K562 (cell line): ENCODE measurements around the gene RBBP5. TPM values are rescaled to one million over a fixed set of nuclear protein-coding genes. Genes with fewer than 3 reads are reported as not detected.

Experiments
- ATAC-seq: fragments of 200-7000 bp; cut with Tn5 transposase; 3 replicates; pipeline ENCODE4 v1.9.1; 2020; ENCODE audit warnings: moderate library complexity
- BruUV-seq: library from RNA; stranded (reverse); fragments of 400-500 nt; replicated peaks from 2 replicates; lab custom pipeline; 2021; lab: Mats Ljungman, UMichigan
- CTCF ChIA-PET: fragments of 300-600 bp; formaldehyde crosslinking; extraction: SDS; loops from one replicate; lab custom pipeline; 2021; ENCODE audit warnings: low intra/inter-chr PET ratio; lab: Yijun Ruan, JAX
- POLR2A ChIA-PET: fragments of 300-600, 350-650 bp; sonication (Branson Sonifier 250); formaldehyde crosslinking; extraction: SDS; loops from one replicate; lab custom pipeline; 2021; ENCODE audit warnings: antibody characterized with exemption, inconsistent platforms; lab: Yijun Ruan, JAX
- DNase-seq, 4 experiments: peaks; one replicate each; pipeline versions ENCODE4 v3.0.0 to v3.0.0-alpha.2; 2011 to 2018; ENCODE audit warnings: low spot score in 3 of 4, mixed read lengths in 3 of 4; ENCODE audit errors: extremely low read depth in 1 of 4
- FAIRE-seq: peaks from 2 replicates; lab custom pipeline; 2011; peaks lifted over from hg19 to GRCh38; lab: Jason Lieb, UNC
- H2AFZ ChIP-seq: 2 replicates; pipeline ENCODE4 v1.6.0; 2011; ENCODE audit warnings: low read depth, low read length, control low read depth, inconsistent platforms
- H3K27ac ChIP-seq: fragments of 200-600 bp; 3 replicates; pipeline ENCODE4 v1.8.0; 2011; ENCODE audit warnings: low read depth, mild to moderate bottlenecking, control low read depth, inconsistent platforms, low read length, moderate library complexity, mixed read lengths; ENCODE audit errors: extremely low read depth
- H3K27me3 ChIP-seq, 2 experiments: fragments of 300-600 bp in 1 of 2; 2 replicates in 1 of 2; 3 replicates in 1 of 2; pipeline versions ENCODE4 v1.6.0 to v1.8.0; 2011; ENCODE audit warnings: inconsistent platforms in 2 of 2, low read length in 2 of 2, mild to moderate bottlenecking in 1 of 2, mixed read lengths in 1 of 2, moderate library complexity in 1 of 2; ENCODE audit not compliant: control insufficient read depth in 2 of 2, insufficient read depth in 2 of 2
- H3K36me3 ChIP-seq: fragments of 300-600 bp; 3 replicates; pipeline ENCODE4 v1.8.0; 2011; ENCODE audit warnings: mild to moderate bottlenecking, low read length, inconsistent platforms; ENCODE audit not compliant: control insufficient read depth, insufficient read depth
- H3K4me1 ChIP-seq, 2 experiments: fragments of 200-600 bp in 1 of 2; replicated peaks in 1 of 2; 2 replicates in 1 of 2; 3 replicates in 1 of 2; pipeline versions ENCODE4 v1.5.1 to v1.8.0; 2011; ENCODE audit warnings: inconsistent platforms in 2 of 2, low read length in 2 of 2, mild to moderate bottlenecking in 1 of 2, mixed read lengths in 1 of 2, moderate library complexity in 1 of 2; ENCODE audit not compliant: control insufficient read depth in 2 of 2, insufficient read depth in 2 of 2
- H3K4me2 ChIP-seq: 2 replicates; pipeline ENCODE4 v1.6.1; 2011; ENCODE audit warnings: low read length, control low read depth, inconsistent platforms, mixed read lengths; ENCODE audit not compliant: insufficient read depth
- H3K4me3 ChIP-seq: fragments of 200-600 bp; sonication (generic), shearing (Covaris generic); 2 replicates; pipeline ENCODE4 v1.5.1; 2016; ENCODE audit warnings: control low read depth, inconsistent platforms
- H3K79me2 ChIP-seq: fragments of 200-600 bp; 3 replicates; pipeline ENCODE4 v1.8.0; 2011; ENCODE audit warnings: low read length, inconsistent platforms; ENCODE audit not compliant: control insufficient read depth, insufficient read depth
- H3K9ac ChIP-seq, 2 experiments: 2 replicates each; pipeline versions ENCODE4 v1.6.0 to v1.6.1; 2011; ENCODE audit warnings: low read depth in 2 of 2, low read length in 2 of 2, control low read depth in 1 of 2, inconsistent platforms in 1 of 2, mild to moderate bottlenecking in 1 of 2, mixed read lengths in 1 of 2; ENCODE audit not compliant: insufficient read depth in 1 of 2
- H3K9me1 ChIP-seq: one replicate; pipeline ENCODE4 v1.6.0; 2011; ENCODE audit warnings: inconsistent platforms, mild to moderate bottlenecking, low read length, moderate library complexity; ENCODE audit not compliant: control insufficient read depth, insufficient read depth
- H3K9me3 ChIP-seq: replicated peaks from 2 replicates; pipeline ENCODE4 v1.5.1; 2011; ENCODE audit warnings: low read depth, low read length, inconsistent platforms; ENCODE audit not compliant: control insufficient read depth, insufficient read depth
- H4K20me1 ChIP-seq: replicated peaks from 2 replicates; pipeline ENCODE4 v1.6.1; 2011; ENCODE audit warnings: low read length, inconsistent platforms, mixed read lengths; ENCODE audit not compliant: control insufficient read depth, insufficient read depth
- ASH1L ChIP-seq: fragments of 450-650 bp; IDR thresholded peaks from 2 replicates; pipeline ENCODE4 v1.6.1; 2018; ENCODE audit warnings: borderline replicate concordance, mild to moderate bottlenecking, low read depth; ENCODE audit not compliant: partially characterized antibody
- EHMT2 ChIP-seq: fragments of 450-650 bp; IDR thresholded peaks from 2 replicates; pipeline ENCODE4 v1.6.1; 2018; ENCODE audit warnings: antibody characterized with exemption
- GTF2A2 ChIP-seq: IDR thresholded peaks from 2 replicates; pipeline ENCODE4 v1.6.1; 2016; ENCODE audit warnings: mild to moderate bottlenecking, missing genetic modification characterization, missing compliant biosample characterization
- PHB2 ChIP-seq: fragments of 450-650 bp; IDR thresholded peaks from 2 replicates; pipeline ENCODE4 v1.6.1; 2017; ENCODE audit warnings: low read depth
- RCOR1 ChIP-seq, 2 experiments: IDR thresholded peaks; 2 replicates each; pipeline ENCODE4 v1.6.1; 2012; ENCODE audit warnings: low read depth in 2 of 2, low read length in 2 of 2, borderline replicate concordance in 1 of 2, improper control_type of control experiment in 1 of 2
- TAL1 ChIP-seq: fragments of 450-650 bp; IDR thresholded peaks from 2 replicates; pipeline ENCODE4 v1.6.1; 2016; ENCODE audit warnings: mild to moderate bottlenecking
- ZC3H4 ChIP-seq: sonication (generic); formaldehyde crosslinking; IDR thresholded peaks from 2 replicates; pipeline ENCODE4 v1.9.0; 2021; ENCODE audit warnings: missing genetic modification reagents, borderline replicate concordance
- ZNF134 ChIP-seq: fragments of 250-450 bp; sonication (Bioruptor Pico); conservative IDR thresholded peaks from 2 replicates; pipeline ENCODE4 v1.4.0; 2020
- ZNF197 ChIP-seq: fragments of 200-800 bp; sonication (Bioruptor generic); IDR thresholded peaks from 2 replicates; pipeline ENCODE4 v1.6.1; 2016; ENCODE audit warnings: low read depth, missing genetic modification characterization, missing compliant biosample characterization
- ZNF551 ChIP-seq: fragments of 250-450 bp; sonication (Bioruptor Pico); IDR thresholded peaks from 2 replicates; pipeline ENCODE4 v1.5.0; 2021; ENCODE audit warnings: mild to moderate bottlenecking, moderate library complexity
- ZNF644 ChIP-seq: fragments of 200-800 bp; sonication (Bioruptor generic); IDR thresholded peaks from 2 replicates; pipeline ENCODE4 v1.6.1; 2016; ENCODE audit warnings: low read depth, missing genetic modification characterization, missing compliant biosample characterization
- ZNF76 ChIP-seq: fragments of 250-450 bp; sonication (Bioruptor Pico); IDR thresholded peaks from 2 replicates; pipeline ENCODE4 v1.4.0; 2020; ENCODE audit warnings: mild to moderate bottlenecking, moderate library complexity, borderline replicate concordance
- ZNF785 ChIP-seq: fragments of 250-450 bp; sonication (Bioruptor Pico); IDR thresholded peaks from 2 replicates; pipeline ENCODE4 v1.4.0; 2020; ENCODE audit warnings: mild to moderate bottlenecking
- WGBS: fragments of 100-300 bp; shearing (Covaris generic); methylation state at CpG from one replicate; pipeline ENCODE4 v1.1.6; 2016; ENCODE audit warnings: low coverage, mixed read lengths; ENCODE audit not compliant: insufficient coverage; ENCODE audit errors: missing lambda C conversion rate; 5-methylcytosine and 5-hydroxymethylcytosine counted together
- in situ Hi-C: fragments of 300-500 bp; cut with MboI; formaldehyde crosslinking; loops from 4 replicates; pipeline ENCODE4 v1.15.0; 2018; ENCODE audit warnings: inconsistent platforms, mixed read lengths
- intact Hi-C: fragments of 100-400 bp; cut with micrococcal nuclease; formaldehyde crosslinking; loops from 2 replicates; pipeline ENCODE4 v1.14.2; 2022
- polyA plus RNA-seq, 8 experiments: library from polyadenylated mRNA; depleted of rRNA in 4 of 8; stranded (reverse) in 5 of 8; unstranded in 3 of 8; fragments of >200 nt; fragmentation: Nextera tagmentation in 2 of 8; fragmentation: Illumina TruSeq in 1 of 8; extraction: Ambion mirVana in 2 of 8; extraction: Trizol in 1 of 8; gene quantifications; 2 replicates each; pipeline versions ENCODE4 v1.2.1 to v1.2.3, GENCODE V29; 2011 to 2014; ENCODE audit warnings: inconsistent platforms in 1 of 8, missing spikeins in 1 of 8
- total RNA-seq, 7 experiments: library from RNA; depleted of rRNA in 6 of 7; stranded (reverse); fragments of >200 nt in 6 of 7; fragmentation: Illumina TruSeq in 2 of 7; extraction: Trizol in 2 of 7; gene quantifications; 2 replicates each; pipeline versions ENCODE4 v1.2.1 to v1.2.3, GENCODE V29; 2011 to 2021; ENCODE audit warnings: low replicate concordance in 1 of 7
- TF ChIP-seq, protein P1 (sequence below): fragments of 200-800 bp; sonication (Bioruptor generic); IDR thresholded peaks from 2 replicates; pipeline ENCODE4 v1.6.1; 2017; ENCODE audit warnings: missing genetic modification characterization, missing compliant biosample characterization
- TF ChIP-seq, protein P2 (sequence below): fragments of 450-650 bp; formaldehyde crosslinking; IDR thresholded peaks from 2 replicates; pipeline ENCODE4 v1.4.0; 2022; ENCODE audit warnings: missing genetic modification characterization
- TF ChIP-seq, protein P3 (sequence below), 2 experiments: fragments of 450-650 bp in 1 of 2; sonication (generic) in 1 of 2; formaldehyde crosslinking in 1 of 2; IDR thresholded peaks in 1 of 2; conservative IDR thresholded peaks in 1 of 2; 2 replicates each; pipeline versions ENCODE4 v1.6.1 to v1.8.1; 2016 to 2023; ENCODE audit warnings: mild to moderate bottlenecking in 2 of 2, moderate library complexity in 2 of 2, inconsistent platforms in 1 of 2, missing genetic modification reagents in 1 of 2

Gene RBBP5
- total and polyA plus RNA-seq, 9 of the 15 experiments (the other 6 are each of a cell fraction or from before 2014, with no cell fraction given) = 17.2 to 37.4 (median 28.4) TPM

DNA sequence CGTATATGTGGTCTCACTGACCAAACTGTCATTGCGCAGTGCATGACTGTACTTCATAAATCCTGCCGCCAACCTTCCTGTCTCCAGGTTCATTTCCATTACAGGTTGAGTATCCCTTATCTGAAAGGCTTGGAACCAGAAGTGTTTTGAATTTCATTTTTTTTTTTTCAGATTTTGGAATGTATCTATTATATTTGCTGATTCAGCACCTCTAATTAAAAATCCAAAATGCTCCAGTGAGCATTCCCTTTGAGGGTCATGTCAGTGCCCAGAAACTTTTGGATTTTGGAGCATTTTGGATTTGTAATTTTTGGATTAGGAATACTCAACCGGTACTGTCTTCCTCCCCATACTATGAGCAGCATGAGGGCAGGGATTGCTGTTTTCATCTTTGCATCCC is 30.7 kb upstream of the RBBP5 start (continued):
- no peak for TF ChIP-seq ASH1L
- TF ChIP-seq RCOR1 (IDR thresholded peaks at IDR 0.05; ENCODE audit: borderline replicate concordance in 1 of 2, low read depth in 2 of 2, low read length in 2 of 2) = no peak
- no peak for TF ChIP-seq TAL1
- TF ChIP-seq, protein P1, sequence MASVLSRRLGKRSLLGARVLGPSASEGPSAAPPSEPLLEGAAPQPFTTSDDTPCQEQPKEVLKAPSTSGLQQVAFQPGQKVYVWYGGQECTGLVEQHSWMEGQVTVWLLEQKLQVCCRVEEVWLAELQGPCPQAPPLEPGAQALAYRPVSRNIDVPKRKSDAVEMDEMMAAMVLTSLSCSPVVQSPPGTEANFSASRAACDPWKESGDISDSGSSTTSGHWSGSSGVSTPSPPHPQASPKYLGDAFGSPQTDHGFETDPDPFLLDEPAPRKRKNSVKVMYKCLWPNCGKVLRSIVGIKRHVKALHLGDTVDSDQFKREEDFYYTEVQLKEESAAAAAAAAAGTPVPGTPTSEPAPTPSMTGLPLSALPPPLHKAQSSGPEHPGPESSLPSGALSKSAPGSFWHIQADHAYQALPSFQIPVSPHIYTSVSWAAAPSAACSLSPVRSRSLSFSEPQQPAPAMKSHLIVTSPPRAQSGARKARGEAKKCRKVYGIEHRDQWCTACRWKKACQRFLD (CRISPR knock-in tag) = no peak

DNA sequence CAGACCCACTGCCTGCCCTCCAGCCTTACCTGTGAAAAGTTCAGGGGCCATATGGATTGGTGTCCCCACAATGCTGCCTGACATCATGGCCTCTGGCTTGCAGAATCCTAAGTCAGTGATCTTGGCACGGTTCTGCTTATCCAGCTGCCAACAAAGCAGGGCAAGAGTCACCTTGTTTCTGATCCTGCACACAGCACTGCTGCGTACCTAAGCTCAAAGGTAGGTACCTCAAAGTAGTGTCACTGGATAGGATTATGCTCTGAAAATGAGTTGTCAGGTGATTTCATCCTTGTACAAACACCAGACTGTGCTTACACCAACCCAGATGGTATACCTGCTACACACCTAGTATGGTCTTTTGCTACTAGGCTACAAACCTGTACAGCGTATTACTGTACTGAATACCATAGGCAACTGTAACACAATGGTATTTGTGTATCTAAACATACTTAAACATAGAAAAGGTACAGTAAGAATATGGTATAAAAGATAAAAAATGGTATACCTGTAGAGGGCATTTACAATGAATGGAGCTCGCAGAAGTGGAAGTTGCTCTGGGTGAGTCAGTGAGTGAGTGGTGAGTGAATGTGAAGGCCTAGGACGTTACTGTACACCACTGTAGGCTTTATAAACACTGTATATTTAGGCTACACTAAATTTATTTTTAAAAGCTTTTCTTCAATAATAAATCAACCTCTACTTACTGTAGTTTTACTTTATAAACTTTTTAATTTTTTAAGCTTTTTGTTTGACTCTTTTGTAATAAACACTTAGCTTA is 29.1 kb upstream of the RBBP5 start:
- in situ Hi-C loops = no loop called here
- no peak overlapping the region for H2AFZ ChIP-seq
- no peaks in the 10 kb centered on the region for H3K9me1 ChIP-seq
- CTCF ChIA-PET = no interaction called here
- BruUV-seq = no TSS peak
- H3K9ac ChIP-seq = no peak overlapping the region
- ATAC-seq (no peak), FAIRE-seq (no peak), DNase-seq (no peak)
- POLR2A ChIA-PET = interaction anchor here (0.8 to 1.7 kb wide), 5 partner anchors 9 to 19 kb away, joined by 3 to 10 read pairs (median 4); no protein-coding TSS in a partner anchor
- H3K27ac ChIP-seq = no peak overlapping the region; the same call in 2 of the 3 replicates
- no peak overlapping the region for H3K4me3 ChIP-seq
- H3K27me3 ChIP-seq = no peaks in the 10 kb centered on the region
- peaks cover 0 to 3% of the 10 kb centered on the region in 2 experiments; a peak in 2 of 5 replicates for H3K4me1 ChIP-seq
- no peaks in the 10 kb centered on the region for H4K20me1 ChIP-seq
- intact Hi-C loops = no loop called here
- H3K36me3 ChIP-seq = peaks cover 50% of the 10 kb centered on the region
- WGBS = 76% methylated on average over 5 of the region's 5 CpGs
- H3K79me2 ChIP-seq = no peaks in the 10 kb centered on the region
- peaks cover 15% of the 10 kb centered on the region for H3K9me3 ChIP-seq
- H3K4me2 ChIP-seq = no peak overlapping the region
- TF ChIP-seq ZNF551 (no peak), ZNF785 (CRISPR knock-in tag) (no peak), ZNF644 (tag) (no peak), ZNF134 (no peak), ZNF76 (no peak), GTF2A2 (tag) (no peak), ZNF197 (no peak), ZC3H4 (CRISPR knock-in tag) (no peak), PHB2 (no peak), EHMT2 (no peak)
- TF ChIP-seq, protein P2, sequence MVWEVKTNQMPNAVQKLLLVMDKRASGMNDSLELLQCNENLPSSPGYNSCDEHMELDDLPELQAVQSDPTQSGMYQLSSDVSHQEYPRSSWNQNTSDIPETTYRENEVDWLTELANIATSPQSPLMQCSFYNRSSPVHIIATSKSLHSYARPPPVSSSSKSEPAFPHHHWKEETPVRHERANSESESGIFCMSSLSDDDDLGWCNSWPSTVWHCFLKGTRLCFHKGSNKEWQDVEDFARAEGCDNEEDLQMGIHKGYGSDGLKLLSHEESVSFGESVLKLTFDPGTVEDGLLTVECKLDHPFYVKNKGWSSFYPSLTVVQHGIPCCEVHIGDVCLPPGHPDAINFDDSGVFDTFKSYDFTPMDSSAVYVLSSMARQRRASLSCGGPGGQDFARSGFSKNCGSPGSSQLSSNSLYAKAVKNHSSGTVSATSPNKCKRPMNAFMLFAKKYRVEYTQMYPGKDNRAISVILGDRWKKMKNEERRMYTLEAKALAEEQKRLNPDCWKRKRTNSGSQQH (CRISPR knock-in tag) = no peak
- TF ChIP-seq, protein P3, sequence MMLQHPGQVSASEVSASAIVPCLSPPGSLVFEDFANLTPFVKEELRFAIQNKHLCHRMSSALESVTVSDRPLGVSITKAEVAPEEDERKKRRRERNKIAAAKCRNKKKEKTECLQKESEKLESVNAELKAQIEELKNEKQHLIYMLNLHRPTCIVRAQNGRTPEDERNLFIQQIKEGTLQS (IDR thresholded peaks at IDR 0.05) = no peak
- TF ChIP-seq, protein P3 (CRISPR knock-in tag; conservative IDR thresholded peaks at IDR 0.05) = no peak
